HuH-7 (cell line): ENCODE measurements around the gene DAP3.
"Not testable (repeated sequence)": the region's sequence is repeated elsewhere in the genome, so short reads cannot be mapped to it uniquely, and the experiment has no call there.

Experiments used
- DNase-seq: peaks from one replicate; pipeline ENCODE4 v3.0.0; 2011; ENCODE audit warnings: low spot score

DAP3 gene

GRCh38 chr1:155689081-155689607 is at the start of gene DAP3:
TSS of gene DAP3 (plus strand) at chr1:155689091. CDS start at chr1:155709780, 20,689 bp downstream.
- peak; percentile 89 for DNase-seq

GRCh38 chr1:155640367-155640766 is 48.5 kb upstream of the DAP3 start:
- no peak for DNase-seq

GRCh38 chr1:155642559-155643180 is 46.2 kb upstream of the DAP3 start:
- not testable (repeated sequence) for DNase-seq

GRCh38 chr1:155643230-155643629 is 45.7 kb upstream of the DAP3 start:
- DNase-seq = no peak

DNA sequence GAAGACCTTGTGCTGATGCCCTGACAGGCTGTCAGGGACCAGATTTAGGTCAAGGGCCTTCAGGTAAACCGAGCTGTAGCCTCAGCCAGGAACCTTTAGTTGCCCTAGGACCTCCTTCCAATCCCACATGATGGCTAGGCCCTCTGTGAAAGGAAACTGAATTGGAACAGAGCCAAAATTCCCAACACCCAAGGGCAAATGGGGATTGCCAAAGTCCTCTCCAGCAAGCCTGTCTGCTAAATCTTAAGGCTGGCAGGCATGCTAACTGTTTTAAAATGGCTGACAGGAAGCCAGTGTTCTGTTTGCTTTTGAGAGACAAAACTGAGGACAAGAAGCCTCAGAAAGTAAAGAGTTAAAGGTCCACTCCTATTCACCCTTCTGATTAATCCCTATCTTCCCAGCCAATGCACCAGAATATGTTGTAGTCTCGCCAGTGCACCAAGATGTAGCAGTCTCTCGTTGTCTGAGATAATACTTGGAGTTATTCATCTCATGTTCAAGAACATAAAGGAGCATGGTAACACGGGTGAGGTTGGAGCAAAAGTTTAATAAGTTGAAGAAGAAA is 43.8 kb upstream of the DAP3 start:
- no peak for DNase-seq

- no peak for DNase-seq
These were observed 43.2 kb upstream of the DAP3 start for GRCh38 chr1:155645648-155646047.

GRCh38 chr1:155646307-155646706 is 42.6 kb upstream of the DAP3 start:
- DNase-seq = no peak

DNA sequence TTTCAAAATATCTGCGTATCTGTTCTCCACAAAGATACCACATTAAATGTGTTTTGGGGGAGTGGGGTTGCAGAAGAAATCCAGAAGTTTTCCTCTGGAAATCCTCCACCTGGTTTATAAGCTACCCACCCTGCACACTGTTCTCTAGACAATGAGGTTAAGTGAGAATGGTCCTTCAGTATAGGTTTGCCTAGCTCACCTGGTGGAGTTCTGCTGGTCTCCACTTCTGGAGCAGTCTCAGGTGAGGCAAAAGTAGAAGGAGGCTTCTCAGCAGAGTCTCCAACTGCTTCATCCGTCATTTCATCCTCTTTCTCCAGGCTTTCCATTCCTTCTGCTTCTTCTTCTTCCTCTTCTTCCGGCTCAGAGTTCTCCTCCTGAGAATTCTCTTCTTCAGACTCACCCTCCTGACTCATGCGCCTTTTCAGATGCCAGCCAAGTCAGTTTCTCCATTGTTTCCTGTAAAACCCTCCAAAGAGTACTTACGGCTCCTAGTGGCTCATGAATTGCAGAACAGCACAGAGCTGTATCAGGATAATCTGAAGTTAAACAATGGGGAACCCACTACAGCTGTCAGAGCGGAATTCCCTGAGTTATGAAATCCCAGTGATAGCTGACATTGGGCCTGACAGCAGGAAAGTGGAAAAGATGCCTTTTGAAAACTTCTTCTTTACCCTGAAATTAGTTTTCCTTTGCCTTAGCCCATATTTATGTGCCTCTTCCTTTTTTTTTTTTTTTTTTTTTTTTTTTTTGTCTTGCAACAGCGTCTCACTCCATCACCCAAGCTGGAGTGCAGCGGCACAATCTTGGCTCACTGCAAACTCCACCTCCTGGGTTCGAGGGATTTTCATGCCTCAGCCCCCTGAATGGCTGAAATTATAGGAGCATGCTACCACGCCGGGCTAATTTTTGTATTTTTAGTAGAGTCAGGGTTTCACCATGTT is 40.4 kb upstream of the DAP3 start:
- DNase-seq = peak; percentile 79

- no peak for DNase-seq
These were observed 39.2 kb upstream of the DAP3 start for GRCh38 chr1:155649676-155650075.

DNA sequence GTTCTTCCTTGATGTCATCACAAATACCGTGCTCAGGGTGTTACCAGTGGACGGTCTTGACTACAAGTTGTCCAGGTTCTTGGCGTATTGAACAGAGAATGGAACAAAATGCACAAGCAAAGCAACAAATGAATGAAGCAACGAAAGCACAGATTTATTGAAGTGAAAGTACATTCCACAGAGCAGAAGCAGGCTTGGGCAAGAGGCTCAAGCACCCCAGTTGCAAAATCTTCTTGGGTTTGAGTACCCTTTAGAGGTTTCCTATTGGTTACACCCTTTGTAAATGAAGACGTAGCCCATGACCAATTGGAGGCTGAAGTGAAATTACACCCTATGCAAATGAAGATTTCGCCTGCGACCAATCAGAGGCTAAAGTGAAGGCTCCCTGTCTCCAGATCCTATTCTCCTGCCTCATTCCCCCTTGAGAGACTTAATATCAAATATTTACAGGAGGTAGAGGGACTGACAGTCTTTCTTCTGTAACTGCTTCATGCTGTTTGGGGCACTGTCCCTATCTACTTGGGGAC is 38.6 kb upstream of the DAP3 start:
- DNase-seq = no peak

- no peak for DNase-seq
These were observed 36.8 kb upstream of the DAP3 start for GRCh38 chr1:155651861-155652661.

DNA sequence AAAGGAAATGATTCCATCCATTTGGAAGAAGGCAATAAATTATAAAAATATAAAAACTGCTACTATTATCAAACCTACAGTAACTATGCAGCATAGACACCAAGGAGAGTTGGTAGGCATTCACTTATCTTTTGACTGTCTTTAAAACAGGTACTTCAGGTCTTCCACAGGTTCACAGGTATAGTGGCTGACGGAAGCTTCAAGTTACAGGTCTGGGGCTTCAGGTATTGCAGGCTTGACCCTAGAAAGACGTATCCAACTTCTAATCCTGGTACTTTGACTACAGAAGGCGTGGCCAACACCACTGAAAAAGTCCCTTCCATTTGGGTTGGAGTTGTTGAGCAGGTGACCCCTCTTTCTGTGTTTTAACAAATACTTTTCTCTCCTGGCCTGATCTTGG is 35.9 kb upstream of the DAP3 start:
- no peak for DNase-seq

- no peak for DNase-seq
These were observed 31.4 kb upstream of the DAP3 start for GRCh38 chr1:155657463-155657862.

- DNase-seq = not testable (repeated sequence)
These were observed 27.7 kb upstream of the DAP3 start for GRCh38 chr1:155661239-155661638.

GRCh38 chr1:155669233-155670162 is 19.4 kb upstream of the DAP3 start:
- DNase-seq = no peak

DNA sequence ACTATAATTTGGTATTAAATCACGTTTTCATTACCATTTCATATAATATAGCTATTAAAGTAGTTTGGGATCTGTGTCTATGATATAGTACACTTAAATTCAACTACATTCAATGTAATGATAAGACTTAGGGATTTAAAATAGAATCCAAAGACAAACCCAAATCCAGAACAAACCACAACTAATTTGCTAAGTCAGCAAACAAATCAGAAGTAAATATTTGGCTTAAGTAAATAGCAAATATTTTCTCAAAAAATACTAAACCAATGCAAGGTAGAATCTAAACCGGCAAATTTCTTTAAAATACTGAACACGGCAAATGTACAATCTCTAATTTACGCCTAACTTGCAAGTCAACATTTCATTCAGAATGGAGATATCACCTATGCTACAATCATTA is 17.1 kb upstream of the DAP3 start:
- DNase-seq = no peak

GRCh38 chr1:155673003-155673402 is 15.9 kb upstream of the DAP3 start:
- no peak for DNase-seq

DNA sequence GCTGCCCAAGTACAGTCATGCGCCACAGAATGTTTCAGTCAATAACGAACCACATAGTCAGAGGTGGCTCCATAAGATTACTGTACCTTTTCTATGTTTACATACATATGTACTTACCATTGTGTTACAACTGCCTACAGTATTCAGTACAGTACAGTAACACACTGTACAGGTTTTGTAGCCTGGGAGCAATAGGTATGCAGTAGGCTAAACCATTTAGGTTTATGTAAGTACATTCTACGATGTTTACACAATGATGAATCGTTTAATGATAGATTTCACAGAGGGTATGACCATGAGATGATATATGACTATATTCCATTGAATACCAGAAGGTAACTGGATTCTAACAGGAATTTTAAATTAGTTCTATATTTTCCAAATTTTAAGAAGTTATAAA is 10.9 kb upstream of the DAP3 start:
- DNase-seq = no peak

DNA sequence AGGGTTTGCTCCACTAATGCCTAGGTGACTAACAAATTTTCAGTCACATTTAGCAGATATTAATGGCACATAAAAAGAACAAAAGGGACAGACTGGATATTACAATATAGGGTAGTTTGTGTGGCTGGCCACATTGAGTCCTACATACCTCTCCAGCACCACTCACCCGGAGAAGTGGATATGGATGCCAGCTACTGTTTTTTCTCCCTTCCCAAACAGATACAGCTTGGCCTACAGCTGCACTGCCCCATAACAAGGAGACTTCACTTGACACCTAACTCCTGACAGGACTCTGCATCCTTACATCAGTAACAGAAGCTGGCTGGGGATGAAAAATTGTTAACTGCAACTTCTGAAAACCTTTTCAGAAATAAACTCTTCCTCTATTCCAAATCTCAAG is 9.9 kb upstream of the DAP3 start:
- DNase-seq = not testable (repeated sequence)

DNA sequence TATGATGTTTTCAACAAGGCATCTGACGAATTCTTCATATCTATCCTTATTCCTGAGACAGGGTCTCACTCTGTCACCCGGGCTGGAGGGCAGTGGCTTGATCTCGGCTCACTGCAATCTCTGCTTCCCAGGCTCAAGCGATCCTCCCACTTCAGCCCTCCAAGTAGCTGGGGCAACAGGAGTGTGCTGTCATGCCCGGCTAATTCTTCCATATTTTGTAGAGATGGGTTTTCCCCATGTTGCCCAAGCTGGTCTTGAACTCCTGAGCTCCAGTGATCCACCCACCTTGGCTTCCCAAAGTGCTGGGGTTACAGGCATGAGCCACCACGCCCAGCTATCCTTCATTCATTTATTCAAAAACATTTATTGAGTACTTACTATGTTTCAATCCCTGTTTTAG is 8.4 kb upstream of the DAP3 start:
- DNase-seq = no peak

DNA sequence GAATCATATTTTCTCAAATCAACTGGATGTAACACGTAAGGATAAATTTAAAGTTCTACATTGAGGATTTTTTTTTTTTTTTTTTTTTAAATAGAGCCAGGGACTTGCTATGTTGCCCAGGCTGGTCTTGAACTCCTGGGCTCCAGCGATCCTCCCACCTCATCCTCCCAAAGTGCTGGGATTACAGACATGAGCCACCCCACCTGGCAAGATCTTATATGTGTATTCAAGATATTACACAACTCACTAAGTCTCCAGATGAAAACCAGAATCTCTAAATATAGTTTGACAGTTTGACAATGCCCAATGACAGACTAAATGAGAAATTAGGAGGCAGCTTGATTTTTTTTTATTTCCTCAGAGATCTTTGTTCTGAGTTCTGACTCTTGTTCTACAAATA is 7.1 kb upstream of the DAP3 start:
- no peak for DNase-seq
